GM12873 (cell line): Measurements from ENCODE around the gene AFF3.

Experiments used
- TF ChIP-seq, protein P1 (sequence below): IDR thresholded peaks from 2 replicates; pipeline ENCODE4 v1.5.1; 2012; ENCODE audit warnings: low read depth, mild to moderate bottlenecking, moderate library complexity, low read length, control low read depth; ENCODE audit not compliant: insufficient read depth; ENCODE audit errors: missing control alignments

AFF3 gene

DNA sequence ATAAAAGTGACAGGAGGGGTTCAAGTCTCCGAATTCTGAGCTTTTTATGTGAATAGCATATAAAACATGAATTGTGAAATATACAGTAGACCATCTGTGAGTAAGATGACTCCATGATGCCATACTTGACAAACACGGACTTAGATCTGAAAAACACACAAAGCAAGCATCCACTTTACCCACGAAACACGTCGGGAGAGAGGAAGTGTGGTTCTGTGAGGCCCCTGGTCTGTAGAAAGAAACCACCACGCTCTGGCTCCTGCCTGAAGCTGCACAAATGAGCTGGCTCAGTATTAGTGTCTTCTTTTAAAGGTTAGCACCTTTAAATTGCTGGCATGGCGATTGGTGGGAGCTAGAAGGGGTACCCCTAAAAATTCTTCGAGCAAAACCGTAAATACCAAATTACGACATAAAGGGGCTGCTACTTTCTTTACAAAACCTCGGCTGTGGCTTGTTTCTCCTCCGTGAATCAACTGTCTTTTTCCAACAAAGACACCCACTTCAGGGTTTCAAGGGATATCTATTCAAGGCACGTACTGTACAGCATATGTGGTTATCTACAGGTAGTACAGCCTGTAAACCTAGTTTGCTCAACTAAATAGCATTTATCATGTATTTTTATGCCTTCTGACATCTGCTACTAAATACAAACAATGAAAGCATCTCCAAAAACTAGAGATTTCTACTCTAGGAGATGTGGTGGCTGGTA lies 70.9 kb downstream of the AFF3 start:
- TF ChIP-seq, protein P1, sequence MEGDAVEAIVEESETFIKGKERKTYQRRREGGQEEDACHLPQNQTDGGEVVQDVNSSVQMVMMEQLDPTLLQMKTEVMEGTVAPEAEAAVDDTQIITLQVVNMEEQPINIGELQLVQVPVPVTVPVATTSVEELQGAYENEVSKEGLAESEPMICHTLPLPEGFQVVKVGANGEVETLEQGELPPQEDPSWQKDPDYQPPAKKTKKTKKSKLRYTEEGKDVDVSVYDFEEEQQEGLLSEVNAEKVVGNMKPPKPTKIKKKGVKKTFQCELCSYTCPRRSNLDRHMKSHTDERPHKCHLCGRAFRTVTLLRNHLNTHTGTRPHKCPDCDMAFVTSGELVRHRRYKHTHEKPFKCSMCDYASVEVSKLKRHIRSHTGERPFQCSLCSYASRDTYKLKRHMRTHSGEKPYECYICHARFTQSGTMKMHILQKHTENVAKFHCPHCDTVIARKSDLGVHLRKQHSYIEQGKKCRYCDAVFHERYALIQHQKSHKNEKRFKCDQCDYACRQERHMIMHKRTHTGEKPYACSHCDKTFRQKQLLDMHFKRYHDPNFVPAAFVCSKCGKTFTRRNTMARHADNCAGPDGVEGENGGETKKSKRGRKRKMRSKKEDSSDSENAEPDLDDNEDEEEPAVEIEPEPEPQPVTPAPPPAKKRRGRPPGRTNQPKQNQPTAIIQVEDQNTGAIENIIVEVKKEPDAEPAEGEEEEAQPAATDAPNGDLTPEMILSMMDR, result no peak

DNA sequence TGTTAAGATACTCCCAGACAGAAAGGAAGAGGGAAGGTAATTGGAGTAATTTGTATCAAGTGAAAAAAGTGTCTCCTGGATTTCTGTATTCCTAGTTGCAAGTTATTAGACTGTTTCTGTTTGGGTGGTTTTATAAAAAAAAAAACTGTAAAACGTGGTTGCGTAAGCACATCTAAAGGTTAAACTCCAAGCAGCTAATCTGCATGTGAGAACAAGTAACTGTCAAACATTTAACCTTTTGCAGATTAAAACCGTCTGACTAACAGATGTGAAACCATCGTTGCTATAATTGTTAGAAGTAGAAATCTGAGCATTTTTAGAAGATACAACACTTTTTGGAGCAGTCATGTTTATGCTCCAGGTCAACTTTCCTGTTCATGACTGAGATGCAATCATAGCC lies 72.3 kb downstream of the AFF3 start:
- TF ChIP-seq, protein P1, result no peak

DNA sequence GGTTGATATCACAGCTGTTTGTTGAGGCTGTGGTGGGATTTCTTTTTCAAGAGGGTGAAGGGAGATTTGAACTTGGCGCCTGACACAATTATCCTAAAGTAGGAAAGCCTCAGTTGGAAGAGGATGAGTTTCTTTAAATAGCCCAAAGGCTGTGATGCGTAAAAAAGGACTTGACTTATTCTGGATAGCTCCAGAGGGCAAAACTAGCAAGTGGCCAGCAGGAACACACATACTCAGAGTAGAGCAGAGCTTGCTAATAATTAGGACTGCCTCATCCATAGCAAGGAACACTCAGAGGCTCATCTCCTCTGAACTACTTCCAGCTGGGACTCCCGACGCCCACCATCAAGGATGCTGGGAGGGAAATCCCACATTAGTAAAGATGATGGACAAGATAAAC lies 74.0 kb downstream of the AFF3 start:
- TF ChIP-seq, protein P1, result no peak

DNA sequence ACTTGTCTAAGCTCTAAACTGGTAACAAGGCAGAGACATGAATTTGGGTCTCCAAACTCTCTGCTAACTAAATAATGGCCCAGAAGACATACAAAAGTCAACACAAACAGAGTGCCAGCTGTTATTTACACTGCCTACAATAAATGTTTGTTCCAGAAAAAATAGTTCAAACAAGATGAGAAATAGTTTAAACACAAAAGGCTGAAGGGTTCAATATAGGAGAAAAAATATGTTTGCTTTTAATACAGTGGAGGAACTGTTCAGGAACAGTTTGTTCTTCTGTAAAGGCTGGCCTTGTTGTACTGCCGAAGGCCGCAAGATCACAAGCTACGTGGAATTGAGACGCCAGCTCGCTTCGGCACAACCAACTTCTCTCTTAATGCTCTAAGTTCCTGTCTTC lies 74.6 kb downstream of the AFF3 start:
- TF ChIP-seq, protein P1, result no peak

DNA sequence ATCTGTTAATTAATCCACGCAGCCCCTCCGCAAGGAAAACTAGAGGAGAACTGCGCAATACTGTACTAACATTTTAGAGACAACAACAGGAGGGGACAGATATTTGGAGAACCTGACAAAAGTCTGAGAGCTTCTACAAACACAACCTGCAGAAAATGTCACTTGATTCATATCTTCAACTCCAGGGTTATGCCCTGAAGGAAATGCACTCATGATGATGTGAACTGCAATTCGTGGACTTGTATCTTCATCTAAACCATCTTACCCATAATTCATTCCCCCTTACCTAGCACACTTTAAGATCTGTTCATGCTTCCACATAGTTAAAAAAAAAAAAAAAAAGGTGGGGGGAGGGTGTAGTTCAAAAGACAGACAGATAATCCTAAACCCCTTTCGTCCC lies 75.5 kb downstream of the AFF3 start:
- TF ChIP-seq, protein P1, result no peak

DNA sequence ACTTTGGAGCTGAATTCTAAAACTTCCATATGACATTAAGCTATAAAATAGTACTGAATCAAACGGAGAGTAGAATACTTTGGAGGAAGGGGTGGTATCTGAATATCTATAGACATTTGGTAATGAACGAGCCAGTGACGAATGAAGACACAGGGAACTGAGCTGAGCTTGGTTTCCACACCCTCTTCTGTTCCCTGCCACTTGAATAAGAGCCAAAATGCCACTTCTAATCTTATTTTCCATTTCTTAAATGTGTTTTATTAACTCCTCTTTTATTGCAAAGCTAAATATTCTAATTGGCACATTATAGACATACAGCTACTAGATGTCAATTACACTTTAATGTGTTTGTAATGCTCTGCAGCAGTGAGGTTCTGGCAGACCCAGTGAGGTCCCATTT lies 76.1 kb downstream of the AFF3 start:
- TF ChIP-seq, protein P1, result no peak

DNA sequence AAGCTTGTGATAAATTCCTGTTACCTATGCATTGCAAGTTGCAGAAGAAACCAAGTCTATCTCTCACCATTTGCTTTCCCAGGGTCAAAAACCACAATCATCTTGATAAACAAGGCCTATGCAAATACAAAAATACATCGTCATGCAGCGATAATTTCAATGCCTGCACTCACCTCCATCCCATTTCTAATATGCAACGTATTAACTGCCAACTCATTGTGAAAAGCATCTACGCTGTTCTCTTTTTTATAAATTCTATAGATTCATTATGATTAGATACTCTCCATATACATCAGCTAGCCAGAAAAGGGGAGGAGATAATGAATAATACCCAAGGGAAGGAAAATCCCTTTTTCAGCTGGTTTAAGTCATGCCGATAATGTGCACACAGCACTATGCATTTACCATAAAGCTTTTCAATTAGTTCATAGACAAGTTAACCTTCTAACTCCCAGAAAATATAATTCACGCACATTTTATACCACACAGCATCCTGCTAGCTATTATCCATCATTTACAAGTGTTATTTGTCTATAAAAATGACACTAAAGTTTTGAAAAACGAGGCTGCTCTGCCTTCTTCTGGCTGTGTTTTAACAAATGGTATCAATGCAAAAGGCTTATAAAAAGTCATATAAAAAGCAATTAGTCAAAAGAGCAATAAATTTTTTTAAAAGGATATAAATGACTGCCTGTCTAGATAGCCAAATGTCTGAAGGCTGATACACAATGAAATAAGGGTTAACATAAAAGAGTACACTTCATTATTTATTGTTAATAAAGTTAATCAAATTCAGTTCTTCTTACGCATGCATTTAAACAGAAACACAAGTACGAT lies 77.6 kb downstream of the AFF3 start:
- TF ChIP-seq, protein P1, result no peak
